ENCODE results near the gene JAZF1.

Gene JAZF1

GRCh38 chr7:28145931-28146330 is 34.7 kb downstream of the JAZF1 start:
- peaks cover 6% of the 10 kb centered on the region for H3K79me2 ChIP-seq
- H2AFZ ChIP-seq: no peak overlapping the region
- no peak for TF ChIP-seq CTCF (IDR thresholded peaks at IDR 0.05)
- H3K4me3 ChIP-seq (ENCODE audit: low read depth, low read length): no peak overlapping the region
- no peaks in the 10 kb centered on the region for H3K27me3 ChIP-seq (ENCODE audit: control insufficient read depth, insufficient read depth, low read length)
- H3K9me3 ChIP-seq (ENCODE audit: control insufficient read depth, low read length): no peaks in the 10 kb centered on the region
- no peaks in the 10 kb centered on the region for H3K36me3 ChIP-seq (ENCODE audit: control insufficient read depth, insufficient read depth, low read length)
- H3K4me1 ChIP-seq: no peaks in the 10 kb centered on the region
- no peak overlapping the region for H3K9ac ChIP-seq
- H3K4me2 ChIP-seq (ENCODE audit: low read length): no peak overlapping the region
- H3K27ac ChIP-seq: no peak overlapping the region

- H2AFZ ChIP-seq: no peak overlapping the region
- peaks cover 6% of the 10 kb centered on the region for H3K79me2 ChIP-seq
- H3K4me3 ChIP-seq (ENCODE audit: low read depth, low read length): no peak overlapping the region
- no peaks in the 10 kb centered on the region for H3K36me3 ChIP-seq (ENCODE audit: control insufficient read depth, insufficient read depth, low read length)
- H3K9me3 ChIP-seq (ENCODE audit: control insufficient read depth, low read length): no peaks in the 10 kb centered on the region
- H3K4me1 ChIP-seq: no peaks in the 10 kb centered on the region
- no peaks in the 10 kb centered on the region for H3K27me3 ChIP-seq (ENCODE audit: control insufficient read depth, insufficient read depth, low read length)
- no peak overlapping the region for H3K9ac ChIP-seq
- H3K27ac ChIP-seq: no peak overlapping the region
- H3K4me2 ChIP-seq (ENCODE audit: low read length): no peak overlapping the region
- TF ChIP-seq CTCF (IDR thresholded peaks at IDR 0.05): no peak
These were observed 35.4 kb downstream of the JAZF1 start for GRCh38 chr7:28145090-28145626.

GRCh38 chr7:28144266-28144665 is 36.3 kb downstream of the JAZF1 start:
- Histone ChIP-seq H3K4me1 (no peaks in the 10 kb centered on the region), H3K27me3 (ENCODE audit: control insufficient read depth, insufficient read depth, low read length) (no peaks in the 10 kb centered on the region), H3K4me2 (ENCODE audit: low read length) (no peak overlapping the region), H3K9me3 (ENCODE audit: control insufficient read depth, low read length) (no peaks in the 10 kb centered on the region), H3K27ac (no peak overlapping the region), H3K79me2 (peaks cover 9% of the 10 kb centered on the region), H3K9ac (no peak overlapping the region), H3K36me3 (ENCODE audit: control insufficient read depth, insufficient read depth, low read length) (no peaks in the 10 kb centered on the region), H3K4me3 (ENCODE audit: low read depth, low read length) (no peak overlapping the region), H2AFZ (no peak overlapping the region)
- no peak for TF ChIP-seq CTCF (IDR thresholded peaks at IDR 0.05)

GRCh38 chr7:28142650-28143049 is 37.9 kb downstream of the JAZF1 start:
- Histone ChIP-seq H3K79me2 (peaks cover 10% of the 10 kb centered on the region), H3K27ac (no peak overlapping the region), H3K9ac (no peak overlapping the region), H3K4me1 (no peaks in the 10 kb centered on the region), H3K27me3 (ENCODE audit: control insufficient read depth, insufficient read depth, low read length) (no peaks in the 10 kb centered on the region), H2AFZ (no peak overlapping the region), H3K4me3 (ENCODE audit: low read depth, low read length) (no peak overlapping the region), H3K4me2 (ENCODE audit: low read length) (no peak overlapping the region), H3K9me3 (ENCODE audit: control insufficient read depth, low read length) (no peaks in the 10 kb centered on the region), H3K36me3 (ENCODE audit: control insufficient read depth, insufficient read depth, low read length) (no peaks in the 10 kb centered on the region)
- no peak for TF ChIP-seq CTCF (IDR thresholded peaks at IDR 0.05)

GRCh38 chr7:28140979-28141378 is 39.6 kb downstream of the JAZF1 start:
- no peak overlapping the region for H3K4me2 ChIP-seq (ENCODE audit: low read length)
- H3K4me1 ChIP-seq: no peaks in the 10 kb centered on the region
- H3K27me3 ChIP-seq (ENCODE audit: control insufficient read depth, insufficient read depth, low read length): no peaks in the 10 kb centered on the region
- peaks cover 10% of the 10 kb centered on the region for H3K79me2 ChIP-seq
- H3K9ac ChIP-seq: no peak overlapping the region
- no peak overlapping the region for H3K4me3 ChIP-seq (ENCODE audit: low read depth, low read length)
- H3K9me3 ChIP-seq (ENCODE audit: control insufficient read depth, low read length): no peaks in the 10 kb centered on the region
- H3K36me3 ChIP-seq (ENCODE audit: control insufficient read depth, insufficient read depth, low read length): no peaks in the 10 kb centered on the region
- H2AFZ ChIP-seq: no peak overlapping the region
- H3K27ac ChIP-seq: no peak overlapping the region
- no peak for TF ChIP-seq CTCF (IDR thresholded peaks at IDR 0.05)

All from parathyroid adenoma (tissue), 2 donors.